Measurements from ENCODE around the gene SLC22A31.
"Not testable (repeated sequence)": the region's sequence is repeated elsewhere in the genome, so short reads cannot be mapped to it uniquely, and the experiment has no call there.

SLC22A31 gene

DNA sequence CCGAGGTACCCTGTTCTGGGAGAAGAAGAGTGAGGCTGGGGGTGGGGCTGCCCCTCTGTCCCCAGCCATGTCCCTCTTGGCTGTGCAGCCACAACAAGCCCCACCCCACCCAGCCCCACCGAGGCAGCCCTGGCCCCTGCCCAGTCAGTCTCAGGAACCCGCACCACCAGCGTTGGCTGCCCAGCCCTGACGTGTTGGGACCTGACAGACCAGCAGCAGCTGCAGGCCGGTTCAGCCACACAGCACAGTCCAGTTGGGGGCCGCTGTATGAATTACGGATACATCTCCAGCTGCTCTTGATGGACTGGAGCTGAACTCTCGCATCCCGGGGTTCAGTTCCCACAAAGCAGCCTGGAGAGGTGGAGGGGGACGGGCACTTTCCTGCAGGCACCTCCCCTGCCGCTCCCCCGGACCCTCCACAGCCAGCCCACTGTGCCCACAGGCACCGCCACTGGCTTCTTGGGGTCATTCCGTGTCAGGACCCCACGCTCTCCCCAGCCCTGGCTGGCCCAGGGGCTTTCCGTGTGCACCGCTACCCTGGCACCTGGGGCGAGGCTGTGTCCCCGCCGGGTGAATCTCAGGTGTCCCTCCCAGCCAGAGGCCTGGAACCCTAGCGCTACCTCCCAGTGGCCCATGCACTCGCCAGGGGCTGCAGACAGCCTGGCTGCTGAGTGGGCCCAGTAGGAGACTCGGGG is 21.7 kb downstream of the SLC22A31 start:
- DNase-seq (ENCODE audit: low spot score), result no peak

DNA sequence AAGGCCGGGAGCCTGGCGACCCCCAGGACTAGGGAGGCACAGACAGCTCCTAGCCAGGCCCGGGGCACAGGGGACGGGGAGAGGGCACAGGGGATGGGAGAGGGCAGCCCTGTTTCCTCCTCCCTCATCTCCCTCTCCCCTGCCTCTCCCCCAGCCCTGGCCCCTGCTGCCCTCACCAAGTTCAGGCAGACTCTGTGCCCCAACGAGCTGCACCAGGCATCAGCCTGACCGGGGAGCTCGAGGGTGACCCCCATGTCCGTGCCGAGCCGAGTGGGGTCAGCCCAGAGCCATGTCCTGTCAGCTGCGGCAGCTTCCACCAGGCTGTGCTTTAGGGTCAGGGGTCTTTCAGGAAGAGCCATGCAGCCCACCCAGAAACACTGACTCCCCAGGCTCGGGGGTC is 22.8 kb downstream of the SLC22A31 start:
- DNase-seq (ENCODE audit: low spot score), result no peak

DNA sequence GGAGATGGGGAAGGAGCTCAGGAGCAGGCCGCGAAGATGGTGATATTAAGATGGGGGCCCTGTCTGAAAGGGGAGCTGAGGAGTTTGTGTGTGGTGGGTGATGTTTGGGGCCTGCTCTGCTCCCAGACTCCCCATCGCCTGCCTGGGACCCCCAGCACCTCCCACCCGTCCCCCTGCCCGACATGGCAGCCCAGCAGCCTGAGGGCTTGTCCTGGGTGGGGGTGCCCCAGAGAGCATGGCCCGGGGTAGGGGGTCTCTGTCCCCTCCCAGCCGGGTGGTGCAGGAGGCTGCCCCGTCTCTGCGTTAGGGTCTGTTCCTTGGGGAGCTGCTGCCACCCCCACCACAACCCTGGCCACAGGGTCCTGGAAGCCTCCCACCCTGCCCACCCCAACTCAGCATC is 23.6 kb downstream of the SLC22A31 start:
- DNase-seq (ENCODE audit: low spot score), result no peak

DNA sequence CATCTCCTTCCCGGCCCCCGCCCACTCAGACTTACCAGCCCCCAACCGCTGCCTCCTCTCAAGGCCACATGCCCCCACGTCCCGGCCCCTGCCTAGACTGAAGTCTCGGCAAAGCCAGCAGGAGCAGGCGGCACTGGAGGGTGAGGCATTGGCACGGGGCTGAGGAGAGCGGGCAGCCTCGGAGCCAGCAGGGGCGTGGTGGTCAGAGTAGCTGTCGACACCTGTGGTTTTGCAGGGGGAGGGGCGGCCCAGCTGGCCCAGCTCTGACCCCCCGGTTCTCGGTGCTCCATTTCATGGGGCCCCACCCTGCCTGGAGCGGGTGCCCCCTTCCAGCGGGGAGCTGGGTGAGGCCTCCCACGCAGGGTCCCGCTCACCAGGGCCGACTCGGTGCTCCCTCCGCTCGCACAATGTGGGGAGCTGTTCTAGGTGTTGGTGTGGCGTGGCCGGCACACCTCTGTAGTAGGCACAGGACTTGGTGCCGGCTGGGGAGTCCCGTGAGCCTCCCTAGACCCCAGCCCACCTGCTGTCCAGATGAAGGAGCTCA is 24.1 kb downstream of the SLC22A31 start:
- DNase-seq (ENCODE audit: low spot score), result no peak

DNA sequence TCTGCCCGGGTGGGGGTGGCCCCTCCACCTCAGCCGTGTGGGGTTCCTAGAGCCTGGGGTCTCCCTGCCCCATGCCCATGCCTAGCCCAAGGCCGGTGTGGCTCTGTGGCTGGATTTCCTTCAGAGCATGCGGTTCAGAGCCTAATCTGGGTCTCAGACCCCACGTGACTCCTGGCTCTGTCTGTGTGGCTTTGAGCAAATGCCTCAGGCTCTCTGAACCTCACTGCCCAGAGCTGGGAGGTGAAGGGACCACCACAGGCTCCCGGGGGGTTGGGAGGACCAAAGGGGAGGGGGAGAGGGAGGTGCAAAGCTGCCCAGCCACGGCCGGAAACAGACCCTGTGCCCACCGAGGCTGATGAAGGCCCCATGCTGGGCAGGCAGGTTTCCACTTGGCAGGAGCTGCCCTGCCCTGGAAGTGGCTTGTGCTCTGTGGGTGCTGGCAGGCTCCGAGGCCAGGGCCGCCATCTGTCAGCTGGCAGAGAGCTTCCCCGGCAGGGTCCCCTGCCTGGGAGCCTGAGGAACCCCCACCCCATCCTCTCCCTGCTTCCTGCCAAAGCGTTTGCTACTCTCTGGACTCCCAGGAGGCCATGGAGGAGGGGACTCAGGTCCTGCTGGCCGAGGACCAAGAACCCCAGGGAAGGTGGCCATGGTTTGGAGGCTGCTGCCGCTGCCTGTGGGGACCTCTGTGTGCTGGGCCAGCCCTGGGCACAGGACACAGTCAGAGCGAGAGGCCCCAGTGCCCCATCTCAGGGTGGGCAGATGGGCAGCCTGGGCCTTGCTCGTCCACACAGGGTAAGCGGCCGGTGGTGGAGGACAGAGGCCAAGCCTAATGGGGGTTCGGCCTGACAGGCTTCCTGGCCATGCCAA is 24.8 kb downstream of the SLC22A31 start:
- no peak for DNase-seq (ENCODE audit: low spot score)

DNA sequence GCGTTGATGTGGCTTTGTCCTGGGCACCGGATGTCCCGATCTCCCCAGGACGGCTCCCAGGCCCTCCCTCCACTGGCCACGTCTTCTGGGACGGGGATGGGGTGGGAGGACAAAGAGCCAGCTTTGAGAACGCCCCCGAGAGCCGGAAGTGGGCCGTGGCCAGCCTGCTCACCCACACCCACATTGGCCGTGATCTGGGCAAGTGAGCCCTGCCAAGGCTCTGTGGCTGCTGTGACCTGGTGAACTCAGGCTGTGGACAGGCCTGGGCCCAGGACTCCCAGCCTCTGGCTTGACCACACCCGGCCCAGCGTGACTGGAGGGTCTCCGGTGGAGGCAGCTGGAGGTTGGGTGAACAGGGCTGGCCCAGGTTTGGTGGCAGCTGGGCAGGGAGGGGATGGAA is 25.5 kb downstream of the SLC22A31 start:
- DNase-seq (ENCODE audit: low spot score), result no peak

DNA sequence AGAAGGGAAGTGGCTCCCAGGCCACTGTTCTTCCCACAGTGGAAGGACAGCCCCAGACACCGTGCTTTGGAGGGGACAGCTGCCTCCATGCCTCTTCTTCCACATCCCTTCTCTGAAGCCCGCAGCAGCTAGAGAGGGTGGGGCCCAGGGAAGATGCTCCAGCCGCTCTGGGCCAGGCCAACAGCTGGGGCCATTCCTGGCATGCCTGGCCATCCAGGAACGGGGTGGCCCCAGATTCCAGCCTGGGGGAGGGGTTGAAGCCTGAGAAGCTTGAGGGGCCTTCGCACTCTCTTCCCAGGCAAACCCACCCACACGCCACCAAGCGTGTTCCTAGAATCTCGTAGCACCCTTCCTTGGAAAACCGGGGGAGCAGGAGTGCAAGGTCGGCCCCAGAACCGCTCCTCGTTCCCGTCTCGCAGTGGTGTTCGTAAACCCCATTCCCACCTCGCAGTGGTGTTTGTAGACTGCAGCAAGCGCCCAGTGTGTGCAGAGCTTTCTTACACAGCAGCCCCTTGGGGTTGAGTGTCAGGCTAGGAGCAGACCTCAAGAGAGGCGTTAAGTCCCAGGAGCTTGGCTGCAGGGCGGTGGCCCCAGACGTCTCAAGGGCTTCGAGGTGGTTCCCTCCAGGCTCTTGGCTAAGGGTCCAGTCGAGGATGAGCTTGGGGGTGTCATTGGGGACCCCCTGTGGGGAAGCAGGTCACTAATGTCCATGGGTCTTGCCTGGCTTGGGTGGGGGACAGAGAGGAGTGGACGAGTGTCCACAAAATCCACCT is 26.1 kb downstream of the SLC22A31 start:
- no peak for DNase-seq (ENCODE audit: low spot score)

DNA sequence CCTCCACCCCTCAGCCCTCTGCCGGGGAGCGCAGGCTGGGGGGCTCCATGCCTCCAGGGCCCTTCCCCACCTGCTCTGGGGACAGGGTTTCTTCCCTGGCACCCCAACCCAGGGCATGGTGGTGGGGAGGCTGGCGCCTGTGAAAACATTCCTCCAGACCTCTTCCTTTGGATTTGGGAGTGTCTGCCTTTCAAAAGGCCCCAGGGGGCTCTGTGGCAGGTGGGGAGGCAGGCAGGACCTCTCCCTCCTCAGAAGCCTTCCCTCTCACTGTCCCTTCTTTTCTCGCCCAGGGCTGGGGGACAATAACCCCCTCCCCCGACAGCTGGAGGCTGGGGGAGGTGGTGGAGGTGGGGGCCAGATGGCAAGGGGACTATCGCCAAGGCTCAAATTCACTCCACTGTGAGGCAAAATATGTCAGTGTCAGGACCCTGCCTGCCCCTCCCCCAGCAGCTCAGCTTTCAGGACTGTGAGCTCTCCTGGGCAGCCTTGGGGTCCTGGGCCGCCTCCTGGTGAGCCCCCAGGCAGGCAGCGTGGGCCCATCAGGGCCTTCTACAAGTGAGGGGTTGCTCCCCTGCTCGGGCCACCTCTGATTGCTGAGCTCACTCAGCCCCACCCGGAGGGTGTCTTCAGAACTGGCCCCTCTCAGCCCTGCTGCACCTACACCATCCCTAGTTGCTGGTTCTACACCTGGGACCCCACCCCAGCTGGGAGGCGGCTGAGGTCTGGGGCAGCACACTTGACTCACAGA is 27.0 kb downstream of the SLC22A31 start:
- no peak for DNase-seq (ENCODE audit: low spot score)

DNA sequence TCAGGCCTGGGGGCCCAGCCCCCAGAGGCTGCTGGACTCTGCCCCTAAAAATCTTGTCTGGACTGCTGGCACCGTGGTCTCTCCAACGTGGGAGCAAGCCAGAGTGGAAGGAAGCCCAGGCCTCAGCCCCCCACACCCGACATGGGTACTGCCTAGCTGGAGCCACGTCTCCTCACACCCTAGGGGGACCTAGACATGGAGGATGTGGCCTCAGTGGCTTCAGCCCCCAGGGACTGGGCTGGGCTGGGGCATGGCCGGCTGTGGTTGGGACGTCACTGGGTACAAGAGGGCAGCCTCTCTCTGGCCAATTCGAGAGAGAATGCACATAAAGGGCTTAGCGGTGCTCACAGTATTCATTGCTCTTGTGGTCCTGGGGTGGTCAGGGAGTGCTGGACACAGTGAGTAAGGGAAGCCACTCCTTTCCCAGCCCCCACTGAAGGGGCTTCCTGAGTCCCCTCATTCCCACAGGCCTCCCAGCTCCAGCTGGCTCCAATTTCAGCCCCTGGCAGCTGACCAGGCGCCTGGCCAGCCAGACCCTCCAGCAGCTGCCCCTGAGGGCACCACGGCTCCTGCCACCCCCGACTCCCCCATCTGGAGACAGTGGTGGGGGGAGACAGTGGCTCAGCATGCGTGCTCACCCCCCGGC is 27.7 kb downstream of the SLC22A31 start:
- DNase-seq (ENCODE audit: low spot score), result no peak

DNA sequence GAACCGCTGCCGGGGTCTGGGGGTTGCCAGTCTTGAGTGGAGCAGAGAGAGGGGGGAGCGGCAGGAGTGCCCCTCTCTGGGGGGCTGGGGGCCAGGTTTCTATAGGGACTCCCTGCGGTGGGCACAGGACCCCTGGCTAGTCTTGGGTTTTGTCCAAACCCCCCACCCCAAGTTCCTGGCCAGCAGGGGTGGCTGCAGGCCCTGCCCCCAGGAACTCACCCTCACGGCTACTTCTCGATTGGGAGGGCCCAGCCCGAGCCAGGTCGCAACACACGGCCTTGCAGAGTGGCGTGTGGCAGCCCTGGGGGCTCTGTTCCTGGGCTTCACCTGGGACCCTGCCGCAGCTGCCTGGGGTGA is 28.2 kb downstream of the SLC22A31 start:
- no peak for DNase-seq (ENCODE audit: low spot score)

DNA sequence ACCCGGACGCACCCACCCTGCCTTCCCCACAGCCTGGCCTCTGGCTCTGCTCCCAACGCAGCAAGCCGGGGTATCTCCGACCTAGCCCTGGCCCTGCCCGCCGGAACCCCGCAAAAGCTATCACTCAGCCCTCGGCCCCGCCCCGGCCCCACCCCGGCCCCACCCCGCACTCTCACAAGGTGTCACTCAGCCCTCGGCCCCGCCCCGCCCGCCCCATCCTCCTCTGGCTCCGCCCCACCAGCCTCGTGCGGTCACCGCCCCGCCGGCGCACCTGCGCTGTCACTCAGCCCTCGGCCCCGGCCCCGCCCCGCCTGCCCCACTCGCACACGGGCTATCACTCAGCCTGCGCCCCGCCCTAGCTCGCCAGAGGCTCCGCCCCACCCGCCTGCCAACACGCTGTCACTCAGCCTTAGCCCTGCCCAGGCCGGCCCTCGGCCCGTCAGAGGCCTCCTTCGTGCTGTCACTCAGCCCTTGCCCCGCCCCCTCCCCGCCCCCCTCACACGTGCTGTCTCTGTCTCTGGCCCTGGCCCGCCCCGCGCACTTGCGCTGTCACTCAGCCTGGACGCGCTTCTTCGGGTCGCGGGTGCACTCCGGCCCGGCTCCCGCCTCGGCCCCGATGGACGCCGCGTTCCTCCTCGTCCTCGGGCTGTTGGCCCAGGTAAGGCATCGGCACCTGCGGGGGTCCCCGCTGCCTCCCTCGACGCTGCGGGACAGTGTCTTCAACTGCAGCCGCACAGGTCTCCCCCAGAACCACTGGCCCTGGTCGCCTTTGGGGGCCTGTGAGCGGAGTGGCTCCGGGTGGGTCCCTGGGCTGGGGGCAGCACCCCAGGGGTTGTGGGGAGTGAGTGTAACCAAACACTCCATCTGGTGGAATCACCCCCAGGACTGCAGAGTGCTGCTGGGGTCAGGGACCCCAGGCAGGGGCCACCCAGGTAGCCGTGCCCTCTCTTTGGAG is 28.8 kb downstream of the SLC22A31 start, which contains the start of gene CDH15:
Gene CDH15 (plus strand): TSS at position 533 of the 955 bp plus-strand sequence. CDS start 84 bp downstream, at position 617.
- DNase-seq (ENCODE audit: low spot score), result peak; percentile 96

DNA sequence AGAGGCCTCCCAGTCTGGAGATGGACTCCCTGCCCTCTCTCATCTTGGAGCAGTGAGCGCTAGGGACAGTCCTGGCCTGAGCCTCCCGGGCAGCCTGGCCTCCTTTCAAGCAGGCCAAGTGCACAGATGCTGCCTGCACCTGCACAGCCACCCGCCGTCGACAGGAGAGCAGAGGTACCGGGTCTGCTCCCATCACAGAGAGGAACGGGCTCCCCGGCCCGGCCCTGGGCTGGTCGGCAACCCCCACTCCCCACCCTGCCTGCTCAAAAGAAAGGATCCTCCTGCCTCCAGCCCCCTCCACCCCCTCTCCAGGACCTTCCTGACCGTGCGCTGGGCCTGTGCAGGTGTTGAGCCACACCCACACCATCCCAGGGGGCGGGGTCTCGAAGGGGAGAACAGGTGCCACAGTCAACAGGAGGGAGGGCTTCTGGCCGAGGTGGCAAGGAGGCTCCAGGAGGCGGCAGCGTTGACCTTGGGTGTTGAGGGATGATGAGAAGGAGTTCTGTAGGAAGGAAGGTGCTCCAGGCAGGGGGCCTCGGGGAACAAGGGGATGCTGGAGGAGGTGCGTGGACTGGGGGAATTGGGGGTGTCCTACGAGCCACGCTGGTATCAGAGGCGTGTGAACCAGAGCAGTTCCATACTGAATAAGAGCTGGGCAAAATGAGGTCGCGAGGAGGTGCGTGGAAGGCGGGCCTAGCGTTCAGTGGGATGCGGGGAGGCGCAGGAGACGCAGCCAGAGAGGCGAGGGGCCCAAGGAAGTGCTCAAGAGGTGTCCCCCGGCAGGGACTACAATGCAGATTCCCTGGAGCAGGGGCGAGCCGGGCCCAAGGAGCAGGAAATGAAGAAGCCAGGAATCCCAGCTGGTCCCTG is 29.8 kb downstream of the SLC22A31 start:
- no peak for DNase-seq (ENCODE audit: low spot score)

DNA sequence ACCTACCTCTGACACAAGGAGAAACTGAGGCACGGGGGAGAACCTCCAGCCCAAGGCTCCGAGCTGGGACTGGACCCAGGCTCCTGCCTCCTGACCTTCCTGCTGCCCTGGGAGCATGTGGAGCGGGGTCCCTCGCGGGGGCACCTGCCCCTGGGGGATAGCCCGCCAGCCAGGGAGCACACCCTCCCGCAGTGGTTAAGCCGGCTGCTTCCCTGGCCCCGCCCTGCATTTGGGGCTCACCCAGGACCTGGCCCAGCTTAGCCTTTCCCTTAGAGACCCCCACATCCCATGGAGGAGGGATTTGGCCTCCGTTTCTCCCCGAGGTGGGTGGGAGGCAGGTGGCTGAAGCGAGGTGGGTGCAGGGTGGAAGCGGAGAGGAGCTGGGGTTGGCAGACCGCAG is 30.6 kb downstream of the SLC22A31 start:
- no peak for DNase-seq (ENCODE audit: low spot score)

DNA sequence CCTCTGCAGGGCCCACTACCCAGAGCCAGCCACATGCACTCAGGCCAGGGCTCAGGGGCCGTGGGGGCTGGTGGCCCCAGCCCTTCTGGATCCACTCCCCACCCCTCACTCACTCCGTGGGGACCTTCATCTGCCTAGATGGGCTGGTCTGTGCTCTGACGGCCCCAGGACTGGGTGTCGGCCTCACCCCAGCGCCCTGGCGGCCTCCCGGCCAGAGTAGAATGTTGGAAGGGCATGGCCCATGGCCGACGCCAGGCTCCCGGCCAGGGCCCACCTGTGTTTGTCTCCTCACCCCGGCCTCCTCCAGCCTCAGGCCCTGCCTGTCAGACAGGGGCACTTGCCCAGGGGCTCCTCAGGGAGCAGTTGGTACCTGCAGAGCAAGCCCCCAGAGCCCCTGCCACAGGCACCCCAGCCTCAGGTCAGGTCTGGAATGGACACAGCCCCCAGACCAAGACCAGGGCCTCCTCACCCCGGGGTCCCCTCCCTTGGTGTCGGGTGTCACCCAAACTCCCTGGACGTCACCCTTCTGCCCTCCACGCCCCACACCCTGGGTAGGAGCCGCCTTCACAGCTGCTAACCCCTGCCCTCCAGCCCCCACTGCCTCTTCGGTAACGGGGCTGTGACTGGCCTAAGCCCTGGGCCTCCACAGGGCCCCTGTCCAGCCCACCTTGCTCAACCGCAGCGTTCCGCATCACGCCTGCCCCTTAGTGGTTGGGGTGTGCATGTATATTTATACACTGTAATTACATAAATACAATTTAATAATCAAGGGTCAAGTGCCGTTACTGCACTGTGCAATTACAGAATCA is 31.8 kb downstream of the SLC22A31 start:
- no peak for DNase-seq (ENCODE audit: low spot score)

DNA sequence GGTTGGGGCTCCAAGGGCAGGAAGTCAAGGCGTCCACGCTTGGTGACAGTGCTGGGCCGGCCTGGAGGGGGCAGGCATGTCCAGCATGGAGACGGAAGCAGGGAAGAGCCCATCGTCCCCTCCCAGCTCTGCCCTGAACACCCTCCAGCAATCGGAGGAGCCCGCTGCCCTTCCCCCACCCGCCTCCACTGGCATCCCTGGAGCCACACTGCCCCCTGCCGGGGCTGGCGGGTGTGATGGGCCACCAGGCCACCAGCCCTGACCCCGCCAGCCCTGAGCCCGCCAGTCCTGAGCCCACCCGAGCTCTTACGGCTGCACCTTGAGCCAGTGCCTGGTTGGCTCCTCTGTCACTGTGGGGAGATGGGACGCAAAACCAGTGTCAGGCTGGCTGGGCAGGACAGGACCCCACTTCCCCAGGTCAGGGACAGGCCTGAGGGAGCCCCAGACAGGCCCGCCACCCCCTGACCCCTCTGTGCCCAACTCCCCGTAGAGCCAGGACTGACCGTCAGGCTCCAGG is 32.9 kb downstream of the SLC22A31 start:
- peak; percentile 79 for DNase-seq (ENCODE audit: low spot score)

DNA sequence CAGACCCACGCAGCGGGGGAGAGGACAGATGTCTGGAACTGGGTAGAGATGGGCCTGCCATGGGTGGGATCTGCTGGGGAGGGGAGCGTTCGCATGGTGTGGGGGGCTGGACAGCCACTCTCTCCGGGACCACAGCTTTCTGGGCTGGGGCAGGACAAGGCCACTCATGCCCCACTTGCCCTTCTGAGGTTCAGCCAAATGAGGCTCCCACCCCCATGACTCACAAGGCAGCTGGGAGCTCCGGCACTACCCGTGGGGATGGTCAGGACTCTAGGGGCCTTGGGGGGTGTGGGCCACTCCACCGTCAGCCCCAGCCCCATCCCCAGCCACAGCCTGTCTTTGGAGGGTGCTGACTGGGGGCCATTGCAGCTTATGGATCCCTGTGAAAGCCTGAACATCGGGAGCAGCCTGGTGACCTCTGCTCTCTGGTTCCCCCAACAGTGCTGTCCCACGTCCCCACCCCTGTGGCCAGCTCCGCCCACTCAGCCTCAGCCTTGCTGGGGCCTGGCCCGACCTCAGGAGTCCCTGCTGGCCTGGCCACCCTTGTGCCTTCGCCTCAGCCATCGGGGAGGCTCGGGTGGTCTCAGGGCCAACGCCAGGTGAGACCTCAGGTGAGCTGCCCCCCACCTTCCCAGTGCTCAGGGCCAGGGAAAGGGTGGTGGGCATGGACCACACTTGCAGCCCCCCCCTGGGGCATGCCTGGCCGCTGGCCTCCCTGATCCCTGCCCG is 33.5 kb downstream of the SLC22A31 start:
- DNase-seq (ENCODE audit: low spot score), result no peak

DNA sequence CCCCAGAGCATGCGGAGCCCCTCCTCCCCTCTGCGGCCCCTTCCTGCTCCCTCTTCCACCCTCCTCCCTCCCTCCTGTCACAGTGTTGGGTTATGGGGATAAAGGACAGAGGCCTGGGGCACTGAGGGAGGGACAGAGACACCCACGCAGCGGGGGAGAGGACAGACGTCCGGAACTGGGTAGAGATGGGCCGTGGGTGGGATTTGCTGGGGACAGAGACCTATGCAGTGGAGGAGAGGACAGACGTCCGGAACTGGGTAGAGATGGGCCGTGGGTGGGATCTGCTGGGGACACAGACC is 34.7 kb downstream of the SLC22A31 start:
- not testable (repeated sequence) for DNase-seq (ENCODE audit: low spot score)
